ENCODE measurements around the gene RPS15.

RPS15 gene

DNA sequence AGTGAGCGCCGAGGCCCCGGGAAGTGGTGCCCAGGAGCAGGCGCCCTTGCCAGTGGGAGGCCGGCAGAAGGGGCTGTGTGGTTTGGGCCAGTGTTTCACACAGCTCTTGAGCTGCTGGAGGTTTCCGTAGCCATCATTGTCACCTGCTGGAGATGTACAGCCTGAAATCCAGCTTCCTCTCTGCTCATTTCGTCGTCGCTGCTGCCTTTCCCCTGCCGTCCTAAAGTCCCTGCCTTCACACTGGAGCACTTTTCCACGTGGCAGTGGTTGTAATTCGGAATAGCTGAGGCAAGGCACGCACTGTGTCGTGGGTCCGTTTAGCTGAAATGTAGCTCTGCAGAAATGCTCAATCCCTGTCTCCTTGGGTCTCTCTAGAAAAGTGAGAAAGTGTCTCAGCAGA, 17.6 kb upstream of the RPS15 start:
- DNase-seq (ENCODE audit: low read depth): no peak

DNA sequence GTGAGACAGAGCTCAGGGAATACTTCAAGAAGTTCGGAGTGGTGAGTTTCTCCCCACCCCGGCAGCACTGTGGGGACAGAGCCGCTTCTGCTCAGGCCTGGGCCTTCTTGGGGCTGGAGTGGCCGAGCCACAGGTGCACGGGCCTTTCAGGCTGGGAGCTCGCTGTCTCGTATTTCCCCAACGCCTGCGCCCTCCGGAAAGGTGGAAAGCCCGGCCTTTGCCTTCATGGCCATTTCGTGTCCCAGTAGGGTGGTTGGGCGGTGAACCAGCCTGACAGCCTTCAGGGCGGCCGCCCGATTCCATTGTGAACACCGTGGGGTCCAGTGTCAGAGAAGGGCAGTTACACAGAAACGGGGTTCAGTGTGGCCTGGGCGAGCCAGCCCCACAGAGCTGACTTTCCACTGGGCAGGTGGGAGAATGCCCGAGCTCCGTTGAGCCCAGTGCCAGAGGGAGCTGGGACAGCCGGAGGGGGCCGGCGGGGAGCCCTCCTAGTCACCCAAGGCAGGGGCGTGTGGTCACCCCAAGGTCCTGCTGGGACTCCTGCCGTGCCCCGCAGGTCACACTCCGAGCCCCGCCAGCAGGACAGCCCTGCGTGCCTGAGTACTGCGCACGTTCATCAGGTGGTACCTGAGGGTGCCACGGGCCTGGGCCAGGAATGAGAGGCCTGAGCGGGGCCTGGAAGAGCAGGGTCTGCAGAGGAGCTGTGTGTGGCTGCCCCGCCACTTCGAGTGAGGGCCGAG, 16.8 kb upstream of the RPS15 start:
- DNase-seq (ENCODE audit: low read depth): no peak

DNA sequence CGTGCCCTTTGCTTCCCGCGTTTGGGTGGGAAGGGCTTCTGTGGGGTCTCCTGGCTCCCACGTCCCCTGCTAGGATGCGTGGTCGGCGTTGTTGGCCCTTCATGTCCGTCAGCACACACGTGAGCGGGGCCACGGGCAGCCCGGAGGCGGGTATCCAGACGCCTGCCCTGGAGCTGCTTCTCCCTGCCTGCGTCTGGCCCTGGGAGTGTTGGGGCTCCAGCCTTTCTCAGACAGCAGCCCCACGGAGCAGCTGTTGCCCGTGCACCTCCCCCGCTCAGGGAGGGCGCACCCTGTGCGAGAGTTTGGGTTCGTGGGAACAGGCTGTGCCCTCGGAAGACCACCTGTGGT, 16.3 kb upstream of the RPS15 start:
- DNase-seq (ENCODE audit: low read depth): no peak

DNA sequence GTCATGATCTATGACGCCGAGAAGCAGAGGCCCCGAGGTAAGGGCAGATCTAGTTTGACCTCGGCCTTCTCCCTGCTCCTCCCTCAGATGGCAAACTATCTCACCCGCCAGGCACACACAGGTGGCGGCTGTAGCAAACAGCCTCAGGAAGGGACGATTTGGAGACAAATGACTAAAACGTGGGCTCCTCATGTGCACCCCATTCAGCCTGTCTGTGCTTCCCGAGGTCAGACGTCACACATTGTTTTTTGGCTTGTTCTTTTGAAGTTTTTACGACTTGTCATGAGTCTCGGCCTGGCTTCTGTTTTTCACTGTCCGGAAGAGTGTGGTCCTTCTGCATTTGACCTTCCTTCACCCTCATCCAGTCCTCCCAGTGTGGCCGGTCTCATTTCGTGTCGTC, 15.8 kb upstream of the RPS15 start:
- no peak for DNase-seq (ENCODE audit: low read depth)

DNA sequence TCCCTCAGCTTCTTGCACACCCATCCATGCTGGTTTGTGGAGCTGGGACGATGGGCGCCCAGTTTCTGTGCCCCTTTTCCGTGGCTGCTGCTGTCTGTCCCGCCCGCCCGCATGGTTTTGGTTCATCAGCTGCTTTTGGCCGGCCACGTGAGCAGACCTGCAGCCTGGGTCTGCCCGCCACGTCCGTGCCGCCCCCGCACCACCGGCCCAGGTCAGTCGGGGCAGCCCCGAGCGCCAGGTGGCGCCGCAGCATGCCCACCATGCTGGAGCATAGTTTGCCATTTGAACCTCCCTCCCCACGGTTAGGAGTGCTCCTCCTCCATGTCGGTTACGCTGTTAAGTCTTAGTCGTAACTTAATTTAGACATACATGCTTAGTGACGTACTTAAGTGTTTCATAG, 15.3 kb upstream of the RPS15 start:
- DNase-seq (ENCODE audit: low read depth): no peak

DNA sequence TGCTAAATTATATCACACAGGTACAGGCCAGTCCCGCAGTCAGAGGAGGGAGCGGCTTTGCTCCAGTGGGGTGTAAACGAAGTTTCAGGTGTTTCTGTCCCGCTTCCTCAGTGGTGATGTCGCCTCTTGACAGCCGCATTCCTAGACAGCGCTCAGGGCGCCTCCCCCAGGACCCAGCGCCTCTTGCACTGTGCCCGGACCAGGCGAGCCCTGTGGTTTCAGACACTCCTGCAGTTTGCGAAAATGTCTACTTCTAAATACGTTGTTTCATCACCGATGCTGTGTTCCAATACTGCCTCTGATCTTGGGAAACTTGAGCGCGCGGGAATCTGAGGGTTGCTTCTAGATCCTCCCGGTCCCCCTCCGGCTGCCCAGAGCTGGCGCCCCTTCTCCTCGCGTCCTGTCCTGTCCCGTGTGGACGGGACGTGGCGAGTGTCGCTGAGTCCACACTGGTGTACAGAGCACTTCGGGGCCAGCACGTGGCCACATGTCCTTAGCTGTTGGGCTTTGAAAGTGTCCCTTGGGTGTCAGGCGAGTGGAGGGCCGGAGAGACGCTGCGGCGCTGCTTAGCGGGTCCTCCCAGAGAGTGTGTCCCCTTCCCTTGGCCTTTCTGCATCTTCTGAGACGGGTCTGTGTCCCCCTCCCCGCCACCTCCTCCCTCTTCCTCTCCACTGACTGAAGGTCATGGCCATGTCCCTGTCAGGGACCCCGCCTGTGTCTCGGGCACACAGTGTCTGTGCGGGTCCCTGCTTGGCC, 14.6 kb upstream of the RPS15 start:
- DNase-seq (ENCODE audit: low read depth): no peak

DNA sequence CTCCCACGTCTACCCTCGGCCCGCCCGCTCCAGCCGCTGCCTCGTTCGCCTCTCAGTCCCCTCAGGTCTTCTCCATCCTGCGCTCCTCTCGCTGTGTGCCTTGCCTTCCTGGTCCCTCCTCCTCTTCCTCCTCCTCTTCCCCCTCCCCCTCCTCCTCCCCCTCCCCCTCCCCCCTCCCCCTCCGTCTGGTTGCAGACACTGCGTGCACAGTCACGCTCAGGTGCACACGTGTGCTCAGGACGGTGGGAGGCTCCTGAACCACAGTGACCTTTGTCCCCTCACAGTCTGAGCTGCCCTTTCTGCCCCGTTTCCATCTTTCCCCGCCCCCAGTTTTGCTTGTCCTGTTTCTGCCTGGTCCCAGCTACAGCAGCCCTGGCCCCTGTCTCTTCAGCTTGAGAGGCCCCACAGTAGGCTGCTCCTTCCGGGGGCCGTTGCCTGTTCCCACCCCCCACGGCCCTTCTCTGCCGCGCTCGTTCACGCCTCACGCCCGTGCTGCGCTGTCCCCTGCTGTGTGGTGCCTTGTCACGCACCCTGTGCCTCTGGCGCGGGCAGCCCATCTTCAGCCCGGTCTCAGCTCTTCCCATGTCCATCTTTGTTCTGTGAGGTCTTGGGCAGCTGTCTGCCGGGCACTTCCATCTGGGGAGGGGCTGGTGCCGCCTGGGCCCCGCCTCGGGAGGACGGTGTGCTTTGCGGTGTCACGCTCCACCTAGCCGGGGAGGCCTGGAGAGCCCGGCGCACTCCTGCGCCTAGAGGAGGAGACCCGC, 13.8 kb upstream of the RPS15 start:
- no peak for DNase-seq (ENCODE audit: low read depth)

DNA sequence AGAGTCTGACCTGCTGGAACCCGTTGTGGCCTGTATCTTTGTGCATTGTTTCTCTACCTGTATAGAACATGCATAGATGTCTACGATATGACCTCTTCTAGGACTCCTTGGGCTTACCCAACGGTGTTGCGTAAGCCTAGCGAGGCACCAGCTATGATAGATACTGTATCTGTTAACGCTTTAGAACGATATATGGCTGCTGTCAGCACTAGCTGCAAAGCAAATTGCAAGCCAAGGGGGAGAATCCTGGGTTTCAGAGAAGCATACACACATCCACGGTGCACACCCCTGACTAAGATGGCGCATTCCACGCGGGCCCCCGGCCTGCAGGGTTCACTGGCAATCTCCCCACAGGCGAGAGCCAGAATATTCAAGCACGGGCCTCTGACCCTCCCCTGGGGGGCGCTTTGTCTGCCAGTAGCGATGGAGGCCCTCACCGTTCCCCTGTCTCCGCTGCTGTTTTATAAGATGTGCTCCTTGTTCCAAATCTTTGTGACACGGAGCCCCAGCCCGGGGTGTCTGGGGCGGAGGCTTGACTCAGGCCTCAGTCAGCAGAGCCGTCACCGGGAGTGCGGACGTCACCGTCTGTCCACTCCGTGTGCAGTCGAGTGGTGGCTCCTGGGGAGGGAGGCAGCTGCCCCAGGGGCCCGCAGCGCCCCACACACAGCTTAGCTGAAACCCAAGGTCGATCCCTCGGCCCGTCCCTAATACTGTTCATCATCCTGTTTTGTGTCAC, 12.9 kb upstream of the RPS15 start:
- DNase-seq (ENCODE audit: low read depth): no peak

DNA sequence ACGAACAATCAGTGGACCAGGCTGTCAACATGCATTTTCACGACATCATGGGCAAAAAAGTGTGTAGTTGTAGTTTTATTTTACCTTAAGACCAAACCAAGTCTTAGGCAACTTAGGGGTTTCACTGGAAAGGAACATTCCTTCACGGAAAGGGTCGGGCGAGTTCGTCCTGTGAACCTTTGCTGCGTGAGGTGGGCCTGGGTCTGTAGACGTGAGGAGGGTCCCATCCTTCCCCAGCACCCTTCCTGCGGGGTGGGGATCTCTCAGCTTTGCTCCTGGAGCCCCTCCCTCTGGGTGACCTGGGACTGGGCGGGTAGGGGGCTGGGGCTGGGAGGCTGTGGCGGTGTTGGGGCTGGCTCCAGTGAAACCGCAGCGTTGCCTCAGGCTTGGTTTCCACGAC, 12.3 kb upstream of the RPS15 start:
- no peak for DNase-seq (ENCODE audit: low read depth)

DNA sequence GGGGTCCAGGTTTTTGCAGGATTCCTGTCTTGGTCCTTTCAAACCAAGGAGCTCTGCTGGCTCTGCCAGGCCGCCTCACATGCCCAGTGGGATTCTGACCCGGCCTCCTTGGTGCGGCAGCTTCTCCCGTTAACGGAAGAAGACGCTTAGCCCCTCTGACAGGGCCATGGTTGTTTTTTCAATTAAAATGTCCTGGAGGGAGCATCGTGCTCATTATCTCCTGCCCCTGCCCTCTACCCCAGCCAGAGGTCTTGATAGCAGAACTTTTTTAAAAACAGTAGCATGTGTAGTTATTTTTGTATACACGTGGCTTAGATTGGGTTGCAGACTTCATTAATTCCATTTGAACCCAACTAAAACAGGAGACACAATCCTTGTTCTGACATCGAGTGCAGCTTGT, 11.5 kb upstream of the RPS15 start:
- DNase-seq (ENCODE audit: low read depth): no peak

DNA sequence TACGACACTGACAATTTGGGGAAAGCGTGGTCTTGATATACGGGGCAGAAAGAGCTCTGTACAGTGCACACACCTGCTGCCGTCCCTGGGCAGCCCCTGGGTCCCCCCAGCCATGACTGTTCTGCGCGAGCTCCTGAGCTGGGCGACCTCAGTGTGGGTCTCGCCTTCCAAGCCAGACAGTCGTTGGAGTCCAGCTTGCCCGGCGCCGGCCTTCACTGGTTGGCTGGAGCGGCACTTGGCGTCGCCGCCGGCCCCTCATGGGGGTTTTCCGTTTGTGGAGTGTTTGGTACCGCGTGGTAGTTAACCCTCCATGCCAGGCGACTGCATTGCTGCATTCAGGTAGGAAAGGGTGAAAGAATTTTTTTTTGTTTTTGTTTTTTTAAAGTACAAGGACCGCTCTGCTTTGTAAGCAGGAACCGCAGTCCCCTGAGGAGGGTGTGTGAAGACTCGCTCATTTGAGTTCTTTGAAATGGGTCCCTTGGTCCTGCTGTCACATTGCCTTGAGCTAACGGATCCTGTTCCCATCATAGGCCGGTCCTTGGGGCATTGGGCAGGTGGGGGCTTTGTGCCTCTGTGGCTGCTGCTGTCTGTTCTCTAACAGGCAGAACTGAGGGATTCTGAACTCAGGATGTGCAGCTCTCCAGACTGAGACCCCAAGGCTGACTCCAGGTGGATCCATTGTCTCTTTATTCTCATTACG, 10.8 kb upstream of the RPS15 start:
- no peak for DNase-seq (ENCODE audit: low read depth)

DNA sequence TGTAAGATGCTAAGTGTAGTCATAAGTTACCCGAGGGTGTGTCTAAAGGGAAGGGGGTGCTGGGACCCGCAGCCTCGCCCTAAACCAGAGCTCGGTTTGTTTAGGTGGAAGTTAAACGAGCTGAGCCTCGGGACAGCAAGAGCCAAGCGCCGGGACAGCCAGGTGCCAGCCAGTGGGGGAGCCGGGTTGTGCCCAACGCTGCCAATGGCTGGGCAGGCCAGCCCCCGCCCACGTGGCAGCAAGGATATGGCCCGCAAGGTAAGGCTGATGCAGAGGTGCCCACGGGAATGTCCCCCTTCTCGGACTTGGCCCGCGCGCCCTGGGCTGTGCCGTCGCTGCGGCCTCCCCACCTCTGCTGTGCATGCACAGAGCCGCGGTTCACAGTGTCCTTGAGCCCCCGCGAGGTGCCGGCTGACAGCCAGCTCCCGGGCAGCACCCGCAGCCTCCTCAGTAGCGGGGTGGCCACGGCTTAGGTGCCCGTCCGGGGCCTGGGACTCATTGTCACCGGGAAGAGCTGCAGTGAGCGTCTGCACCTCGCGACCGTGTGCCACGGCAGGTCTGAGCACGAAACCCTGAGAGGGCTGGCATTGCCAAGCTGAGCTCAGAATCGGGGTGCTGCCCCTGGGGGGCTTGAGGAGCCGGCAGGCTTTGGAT, 9.3 kb upstream of the RPS15 start:
- no peak for DNase-seq (ENCODE audit: low read depth)

DNA sequence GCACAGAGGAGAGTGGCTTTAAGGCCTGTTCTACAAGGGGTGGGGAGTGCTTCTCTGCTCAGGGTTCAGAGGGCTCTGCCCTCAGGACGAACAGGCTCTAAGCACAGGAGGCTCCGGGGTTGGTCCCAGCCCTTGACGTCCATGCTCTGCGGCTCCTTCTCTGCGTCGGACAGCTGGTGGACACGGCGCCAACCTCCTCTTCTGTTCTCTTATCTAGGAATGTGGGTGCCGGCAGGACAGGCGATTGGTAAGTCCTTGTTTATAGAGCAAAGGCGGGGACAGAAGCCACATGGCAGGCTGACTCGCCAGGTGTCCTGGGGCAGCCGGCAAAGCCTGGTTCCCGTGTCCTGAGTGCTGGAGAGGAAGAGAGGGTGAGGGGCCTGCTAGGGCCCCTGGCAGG, 8.4 kb upstream of the RPS15 start:
- DNase-seq (ENCODE audit: low read depth): no peak

DNA sequence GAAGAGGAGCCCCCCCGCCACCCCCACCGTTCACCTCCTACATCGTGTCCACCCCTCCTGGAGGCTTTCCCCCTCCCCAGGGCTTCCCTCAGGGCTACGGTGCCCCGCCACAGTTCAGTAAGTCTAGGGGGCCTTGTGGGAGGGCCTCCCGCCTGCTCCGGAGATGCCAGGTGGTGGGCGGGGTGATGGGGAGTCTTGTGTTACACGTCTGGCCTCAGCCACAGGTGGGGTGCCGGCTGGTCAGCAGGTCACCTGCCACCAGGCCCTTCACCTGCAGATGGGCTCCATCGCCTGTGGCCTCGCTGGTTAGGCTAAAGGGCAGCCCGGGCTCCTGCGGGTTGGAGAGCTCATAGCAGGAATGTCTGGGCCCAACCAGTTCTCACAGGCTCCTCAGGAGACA, 8.0 kb upstream of the RPS15 start:
- DNase-seq (ENCODE audit: low read depth): no peak

DNA sequence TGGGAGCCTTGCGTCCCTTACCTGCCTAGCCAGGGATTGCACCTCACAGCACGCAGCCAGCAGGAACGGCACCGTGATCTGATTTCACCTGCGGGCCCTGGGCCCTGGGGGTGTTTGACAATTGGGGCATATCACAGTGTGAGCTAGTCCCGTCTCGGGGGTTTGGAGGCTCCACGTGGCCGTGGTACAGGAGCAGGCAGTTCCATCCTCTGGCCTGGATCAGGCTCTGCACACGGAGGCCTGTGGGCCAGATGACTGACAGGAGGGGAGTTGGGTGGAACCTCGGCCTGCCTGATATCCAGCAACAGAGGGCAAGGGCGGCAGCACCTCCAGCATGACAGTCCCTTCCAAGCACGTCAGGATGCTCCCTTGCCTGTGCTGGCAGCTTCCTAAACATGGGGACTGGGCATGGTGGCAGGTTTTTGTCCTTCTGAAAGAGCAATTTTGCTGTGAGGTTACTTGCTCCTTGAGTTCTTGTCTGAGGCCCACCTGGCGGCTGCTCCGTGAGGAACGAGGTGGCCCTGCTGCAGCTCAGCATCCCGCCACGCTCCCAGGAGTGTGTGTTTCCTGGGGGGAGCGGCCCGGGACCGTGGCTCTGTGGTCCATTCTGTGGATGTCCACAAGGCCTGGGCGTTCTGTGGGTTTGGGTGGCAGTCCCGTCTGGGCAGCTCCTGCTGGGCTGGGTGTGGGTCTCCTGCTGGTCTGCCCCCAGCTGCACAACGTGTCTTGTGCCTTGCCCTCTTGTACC, 6.3 kb upstream of the RPS15 start:
- no peak for DNase-seq (ENCODE audit: low read depth)

DNA sequence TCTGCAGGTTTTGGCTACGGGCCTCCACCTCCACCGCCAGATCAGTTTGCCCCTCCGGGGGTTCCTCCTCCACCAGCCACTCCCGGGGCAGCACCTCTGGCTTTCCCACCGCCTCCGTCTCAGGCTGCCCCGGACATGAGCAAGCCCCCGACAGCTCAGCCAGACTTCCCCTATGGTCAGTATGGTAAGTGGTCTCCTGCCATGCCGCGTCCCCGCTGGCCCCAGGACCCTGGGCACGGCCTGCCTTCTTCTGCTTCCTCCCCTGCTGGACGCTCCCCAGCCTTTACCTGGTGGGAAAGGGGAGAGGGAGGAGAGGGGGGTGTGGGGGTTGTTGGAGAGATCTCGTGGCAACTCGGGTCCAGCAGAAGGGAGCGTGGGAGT, 5.7 kb upstream of the RPS15 start:
- DNase-seq (ENCODE audit: low read depth): no peak

DNA sequence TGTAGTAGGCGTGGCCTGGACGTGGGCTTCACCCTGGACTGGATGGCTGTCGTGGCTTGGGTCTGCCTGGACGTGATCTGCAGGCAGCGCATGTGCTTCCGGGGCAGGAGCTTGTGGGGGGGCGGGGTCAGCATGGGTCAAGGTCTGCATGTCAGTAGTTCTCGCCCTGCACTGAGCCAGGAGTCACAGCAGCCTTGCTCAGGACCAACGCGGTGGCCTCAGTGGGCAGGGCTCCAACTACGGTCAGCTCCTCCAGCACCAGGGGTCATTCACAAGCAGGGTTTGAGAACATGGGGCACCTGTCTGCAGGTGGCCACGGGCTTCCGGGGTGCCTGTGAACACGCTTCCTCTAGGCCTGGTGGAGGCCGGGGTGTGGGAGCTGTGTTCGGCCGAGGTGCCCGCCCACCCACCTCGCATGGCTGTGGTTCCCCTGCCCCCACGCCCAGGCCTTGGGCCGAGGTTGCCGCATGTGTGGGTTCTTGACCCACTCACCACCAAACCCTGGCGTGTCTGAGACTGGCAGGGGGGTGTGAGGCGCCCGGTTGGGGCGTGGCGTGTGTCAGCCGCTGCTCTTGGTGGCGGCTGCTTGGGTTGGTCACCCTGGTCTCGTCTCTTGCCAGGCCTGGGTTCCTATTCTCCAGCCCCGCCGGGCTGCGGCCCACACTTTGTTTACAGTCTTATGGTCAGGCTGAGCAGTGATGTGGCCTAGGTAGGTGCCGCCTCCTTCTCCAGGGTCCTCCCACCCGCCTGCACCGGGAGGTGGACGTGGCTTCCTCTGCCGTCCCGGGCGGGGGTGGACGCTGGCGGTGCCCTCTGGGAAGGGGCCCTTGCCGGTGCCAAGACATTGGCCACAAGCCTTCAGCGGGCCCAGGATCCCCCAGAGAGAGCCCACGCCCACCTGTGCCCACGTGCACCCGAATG, 4.8 kb upstream of the RPS15 start:
- no peak for DNase-seq (ENCODE audit: low read depth)

DNA sequence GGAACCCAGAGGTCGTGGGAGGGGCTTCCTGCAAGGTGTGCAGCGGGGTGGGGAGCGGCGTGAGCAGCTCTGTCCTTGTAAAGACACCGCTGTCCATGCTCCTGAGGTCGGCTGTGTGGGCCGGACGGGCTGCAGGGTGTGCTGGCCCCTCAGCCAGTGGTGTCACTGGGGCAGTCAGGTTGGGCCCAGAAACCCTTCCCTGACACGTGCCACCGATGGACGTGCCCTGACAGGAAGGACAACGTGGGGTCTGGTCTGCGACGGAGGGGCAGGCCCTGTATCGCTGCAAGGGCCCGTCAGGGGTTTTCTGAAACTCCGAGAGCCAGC, 4.2 kb upstream of the RPS15 start:
- no peak for DNase-seq (ENCODE audit: low read depth)

DNA sequence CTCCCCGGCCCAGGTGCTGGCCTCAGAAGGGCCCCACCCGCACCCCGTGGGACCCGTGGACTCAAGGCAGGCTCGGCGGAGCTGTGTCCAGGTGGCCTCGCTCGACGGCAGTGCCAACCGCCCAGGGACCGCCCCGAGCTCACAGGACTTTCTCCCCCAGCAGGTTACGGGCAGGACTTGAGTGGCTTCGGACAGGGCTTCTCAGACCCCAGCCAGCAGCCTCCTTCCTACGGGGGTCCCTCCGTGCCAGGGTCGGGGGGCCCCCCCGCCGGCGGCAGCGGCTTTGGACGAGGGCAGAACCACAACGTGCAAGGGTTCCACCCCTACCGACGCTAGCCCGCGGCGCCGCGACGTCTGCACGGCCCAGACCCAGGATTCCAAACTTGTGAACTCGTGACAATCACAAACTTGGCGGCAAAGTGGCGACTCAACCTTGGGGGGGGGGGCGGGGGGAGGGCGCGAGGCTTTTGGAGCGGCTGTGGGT, 3.6 kb upstream of the RPS15 start:
- DNase-seq (ENCODE audit: low read depth): no peak

Data from activated gamma-delta T cell treated with anti-CD3 and anti-CD28 coated beads, Interleukin-2, amount 50 U/mL, for 16 hours (primary cell).